Calu3 (cell line): Measurements from ENCODE around the gene NISCH. TPM values are rescaled to one million over a fixed set of nuclear protein-coding genes. Genes with fewer than 3 reads are reported as not detected.

Source experiments
- BruUV-seq: library from RNA; stranded (reverse); fragments of 400-500 nt; replicated peaks from 2 replicates; lab custom pipeline; 2021; lab: Mats Ljungman, UMichigan
- CTCF ChIA-PET: fragments of 300-600 bp; sonication (Branson Sonifier 250); formaldehyde crosslinking; loops from one replicate; lab custom pipeline; 2022; ENCODE audit warnings: antibody characterized with exemption; lab: Charles Lee
- DNase-seq: peaks from one replicate; pipeline ENCODE4 v3.0.0; 2022
- H3K27ac Mint-ChIP-seq: one replicate; pipeline ENCODE4 v1.8.0; 2022; ENCODE audit warnings: mixed read lengths; ENCODE audit not compliant: unreplicated experiment
- H3K27me3 Mint-ChIP-seq: one replicate; pipeline ENCODE4 v1.8.0; 2022; ENCODE audit warnings: mixed read lengths; ENCODE audit not compliant: unreplicated experiment
- H3K36me3 Mint-ChIP-seq: one replicate; pipeline ENCODE4 v1.8.0; 2022; ENCODE audit warnings: mild to moderate bottlenecking, moderate library complexity, mixed read lengths; ENCODE audit not compliant: insufficient read depth, unreplicated experiment
- H3K4me1 Mint-ChIP-seq: one replicate; pipeline ENCODE4 v1.8.0; 2022; ENCODE audit warnings: mild to moderate bottlenecking, low read depth, mixed read lengths; ENCODE audit not compliant: unreplicated experiment
- H3K4me3 Mint-ChIP-seq: one replicate; pipeline ENCODE4 v1.8.0; 2022; ENCODE audit warnings: mild to moderate bottlenecking, low read depth, moderate library complexity, mixed read lengths; ENCODE audit not compliant: unreplicated experiment
- H3K9me3 Mint-ChIP-seq: one replicate; pipeline ENCODE4 v1.8.0; 2022; ENCODE audit warnings: low read depth, mixed read lengths; ENCODE audit not compliant: unreplicated experiment
- CTCF ChIP-seq: fragments of 200-600 bp; IDR thresholded peaks from one replicate; pipeline ENCODE4 v1.8.0; 2022; ENCODE audit warnings: antibody characterized with exemption; ENCODE audit not compliant: unreplicated experiment
- intact Hi-C: fragments of 100-400 bp; cut with micrococcal nuclease; formaldehyde crosslinking; loops from one replicate; pipeline ENCODE4 v1.10.0; 2022; ENCODE audit not compliant: unreplicated experiment
- total RNA-seq: library from RNA; stranded (reverse); gene quantifications from 2 replicates; pipeline ENCODE4 v1.2.3, GENCODE V29; 2022

Gene NISCH
- total RNA-seq, 1 experiment from 2014 or later: 58.6 TPM

- DNase-seq: peak; percentile 24
- BruUV-seq: no TSS peak
- TF ChIP-seq CTCF: no peak
- Mint-ChIP-seq H3K36me3 (peaks cover 6% of the 10 kb centered on the region), H3K4me3 (no peak overlapping the region), H3K9me3 (no peaks in the 10 kb centered on the region), H3K27me3 (peaks cover 32% of the 10 kb centered on the region), H3K4me1 (peaks cover 24% of the 10 kb centered on the region), H3K27ac (no peak overlapping the region)
- intact Hi-C loops: no loop called here
- CTCF ChIA-PET: no interaction called here
Observed at GRCh38 chr3:52509753-52510328, 54.4 kb downstream of the NISCH start.

GRCh38 chr3:52511509-52511908 is 56.1 kb downstream of the NISCH start:
- H3K9me3 Mint-ChIP-seq: no peaks in the 10 kb centered on the region
- intact Hi-C loops: no loop called here
- no peak for TF ChIP-seq CTCF
- H3K27me3 Mint-ChIP-seq: peaks cover 43% of the 10 kb centered on the region
- CTCF ChIA-PET: no interaction called here
- peaks cover 24% of the 10 kb centered on the region for H3K4me1 Mint-ChIP-seq
- H3K36me3 Mint-ChIP-seq: peaks cover 6% of the 10 kb centered on the region
- no TSS peak for BruUV-seq
- DNase-seq: no peak
- no peak overlapping the region for H3K4me3 Mint-ChIP-seq
- no peak overlapping the region for H3K27ac Mint-ChIP-seq

- CTCF ChIA-PET: no interaction called here
- no TSS peak for BruUV-seq
- Mint-ChIP-seq H3K4me3 (no peak overlapping the region), H3K9me3 (no peaks in the 10 kb centered on the region), H3K27me3 (peaks cover 48% of the 10 kb centered on the region), H3K27ac (no peak overlapping the region), H3K4me1 (peaks cover 21% of the 10 kb centered on the region), H3K36me3 (peaks cover 5% of the 10 kb centered on the region)
- TF ChIP-seq CTCF: no peak
- no peak for DNase-seq
- intact Hi-C loops: no loop called here
Observed at GRCh38 chr3:52512105-52512504, 56.7 kb downstream of the NISCH start.

GRCh38 chr3:52512727-52513126 is 57.3 kb downstream of the NISCH start:
- no peak for DNase-seq
- no peak for TF ChIP-seq CTCF
- peaks cover 51% of the 10 kb centered on the region for H3K27me3 Mint-ChIP-seq
- H3K4me3 Mint-ChIP-seq: no peak overlapping the region
- no TSS peak for BruUV-seq
- no peak overlapping the region for H3K27ac Mint-ChIP-seq
- H3K36me3 Mint-ChIP-seq: no peaks in the 10 kb centered on the region
- intact Hi-C loops: no loop called here
- H3K9me3 Mint-ChIP-seq: no peaks in the 10 kb centered on the region
- CTCF ChIA-PET: no interaction called here
- H3K4me1 Mint-ChIP-seq: peaks cover 15% of the 10 kb centered on the region
